CD4-positive, alpha-beta T cell treated with Interleukin-6 at 100 ng/mL for 8 hours (primary cell): Measurements from ENCODE around the gene ZBTB17.
"Not testable (repeated sequence)": the region's sequence is repeated elsewhere in the genome, so short reads cannot be mapped to it uniquely, and the experiment has no call there.

Experiments
- DNase-seq: peaks from one replicate; pipeline ENCODE4 v3.0.0-alpha.2; 2020; ENCODE audit warnings: mixed read lengths, low spot score

ZBTB17 gene

DNA sequence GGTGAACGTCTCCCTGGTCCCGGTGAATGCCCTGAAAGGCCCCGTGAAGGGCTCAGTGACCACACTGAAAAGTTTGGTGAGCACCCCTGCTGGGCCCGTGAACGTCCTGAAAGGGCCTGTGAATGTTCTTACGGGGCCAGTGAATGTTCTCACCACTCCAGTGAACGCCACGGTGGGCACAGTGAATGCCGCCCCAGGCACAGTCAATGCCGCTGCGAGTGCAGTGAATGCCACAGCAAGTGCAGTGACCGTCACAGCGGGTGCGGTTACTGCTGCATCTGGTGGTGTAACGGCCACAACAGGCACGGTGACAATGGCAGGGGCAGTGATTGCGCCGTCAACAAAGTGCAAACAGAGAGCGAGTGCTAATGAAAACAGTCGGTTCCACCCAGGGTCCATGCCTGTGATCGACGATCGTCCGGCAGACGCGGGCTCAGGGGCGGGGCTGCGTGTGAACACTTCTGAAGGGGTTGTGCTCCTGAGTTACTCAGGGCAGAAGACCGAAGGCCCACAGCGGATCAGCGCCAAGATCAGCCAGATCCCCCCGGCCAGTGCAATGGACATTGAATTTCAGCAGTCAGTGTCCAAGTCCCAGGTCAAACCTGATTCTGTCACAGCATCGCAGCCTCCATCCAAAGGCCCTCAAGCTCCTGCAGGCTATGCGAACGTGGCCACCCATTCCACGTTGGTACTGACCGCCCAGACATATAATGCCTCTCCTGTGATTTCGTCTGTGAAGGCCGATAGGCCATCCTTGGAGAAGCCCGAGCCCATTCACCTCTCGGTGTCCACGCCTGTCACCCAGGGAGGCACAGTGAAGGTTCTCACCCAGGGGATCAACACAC, 41.5 kb downstream of the ZBTB17 start:
- DNase-seq: no peak

DNA sequence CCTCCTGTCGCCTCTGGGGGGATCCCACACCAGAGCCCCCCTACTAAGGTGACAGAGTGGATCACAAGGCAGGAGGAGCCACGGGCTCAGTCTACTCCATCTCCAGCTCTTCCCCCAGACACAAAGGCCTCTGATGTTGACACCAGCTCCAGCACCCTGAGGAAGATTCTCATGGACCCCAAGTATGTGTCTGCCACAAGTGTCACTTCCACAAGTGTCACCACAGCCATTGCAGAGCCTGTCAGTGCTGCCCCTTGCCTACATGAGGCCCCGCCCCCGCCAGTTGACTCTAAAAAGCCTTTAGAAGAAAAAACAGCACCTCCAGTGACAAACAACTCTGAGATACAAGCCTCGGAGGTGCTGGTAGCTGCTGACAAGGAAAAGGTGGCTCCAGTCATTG, 42.2 kb downstream of the ZBTB17 start:
- no peak for DNase-seq

DNA sequence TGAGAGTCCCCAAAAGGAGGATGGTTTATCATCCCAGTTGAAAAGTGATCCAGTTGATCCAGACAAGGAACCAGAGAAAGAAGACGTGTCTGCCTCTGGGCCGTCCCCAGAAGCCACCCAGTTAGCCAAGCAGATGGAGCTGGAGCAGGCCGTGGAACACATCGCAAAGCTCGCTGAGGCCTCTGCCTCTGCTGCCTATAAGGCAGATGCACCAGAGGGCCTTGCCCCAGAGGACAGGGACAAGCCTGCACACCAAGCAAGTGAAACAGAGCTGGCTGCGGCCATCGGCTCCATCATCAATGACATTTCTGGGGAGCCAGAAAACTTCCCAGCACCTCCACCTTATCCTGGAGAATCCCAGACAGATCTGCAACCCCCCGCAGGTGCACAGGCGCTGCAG, 43.3 kb downstream of the ZBTB17 start:
- no peak for DNase-seq

DNA sequence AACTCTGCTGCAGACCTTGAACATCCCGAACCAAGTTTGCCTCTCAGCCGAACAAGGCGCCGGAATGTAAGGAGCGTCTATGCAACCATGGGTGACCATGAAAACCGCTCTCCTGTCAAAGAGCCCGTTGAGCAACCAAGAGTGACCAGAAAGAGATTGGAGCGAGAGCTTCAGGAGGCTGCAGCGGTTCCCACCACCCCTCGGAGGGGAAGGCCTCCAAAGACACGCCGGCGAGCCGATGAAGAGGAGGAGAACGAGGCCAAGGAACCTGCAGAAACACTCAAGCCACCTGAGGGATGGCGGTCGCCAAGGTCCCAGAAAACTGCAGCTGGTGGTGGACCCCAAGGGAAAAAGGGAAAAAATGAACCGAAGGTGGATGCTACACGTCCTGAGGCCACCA, 44.0 kb downstream of the ZBTB17 start:
- no peak for DNase-seq

DNA sequence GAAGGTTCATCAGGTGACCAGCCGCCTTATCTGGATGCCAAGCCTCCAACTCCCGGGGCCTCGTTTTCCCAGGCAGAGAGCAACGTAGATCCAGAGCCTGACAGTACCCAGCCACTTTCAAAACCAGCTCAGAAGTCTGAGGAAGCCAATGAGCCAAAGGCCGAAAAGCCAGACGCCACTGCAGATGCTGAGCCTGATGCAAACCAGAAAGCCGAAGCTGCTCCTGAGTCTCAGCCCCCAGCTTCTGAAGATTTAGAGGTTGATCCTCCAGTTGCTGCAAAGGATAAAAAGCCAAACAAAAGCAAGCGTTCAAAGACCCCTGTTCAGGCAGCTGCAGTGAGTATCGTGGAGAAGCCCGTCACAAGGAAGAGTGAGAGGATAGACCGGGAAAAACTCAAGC, 44.5 kb downstream of the ZBTB17 start:
- no peak for DNase-seq

DNA sequence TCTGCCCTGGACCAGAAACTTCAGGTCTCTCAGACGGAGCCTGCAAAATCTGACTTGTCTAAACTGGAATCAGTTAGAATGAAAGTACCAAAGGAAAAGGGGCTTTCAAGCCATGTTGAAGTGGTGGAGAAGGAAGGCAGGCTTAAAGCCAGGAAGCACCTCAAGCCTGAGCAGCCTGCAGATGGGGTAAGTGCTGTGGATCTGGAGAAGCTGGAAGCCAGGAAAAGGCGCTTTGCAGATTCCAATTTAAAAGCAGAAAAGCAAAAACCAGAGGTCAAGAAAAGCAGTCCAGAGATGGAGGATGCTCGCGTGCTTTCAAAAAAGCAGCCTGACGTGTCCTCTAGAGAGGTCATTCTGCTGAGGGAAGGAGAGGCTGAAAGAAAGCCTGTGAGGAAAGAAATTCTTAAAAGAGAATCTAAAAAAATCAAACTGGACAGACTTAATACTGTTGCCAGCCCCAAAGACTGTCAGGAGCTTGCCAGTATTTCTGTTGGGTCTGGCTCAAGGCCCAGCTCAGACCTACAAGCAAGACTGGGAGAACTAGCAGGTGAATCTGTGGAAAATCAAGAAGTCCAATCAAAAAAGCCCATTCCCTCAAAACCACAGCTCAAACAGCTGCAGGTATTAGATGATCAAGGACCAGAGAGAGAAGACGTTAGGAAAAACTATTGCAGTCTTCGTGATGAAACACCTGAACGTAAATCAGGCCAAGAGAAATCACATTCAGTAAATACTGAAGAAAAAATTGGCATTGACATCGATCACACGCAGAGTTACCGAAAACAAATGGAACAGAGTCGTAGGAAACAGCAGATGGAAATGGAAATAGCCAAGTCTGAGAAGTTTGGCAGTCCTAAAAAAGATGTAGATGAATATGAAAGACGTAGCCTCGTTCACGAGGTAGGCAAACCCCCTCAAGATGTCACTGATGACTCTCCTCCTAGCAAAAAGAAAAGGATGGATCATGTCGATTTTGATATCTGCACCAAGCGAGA, 46.6 kb downstream of the ZBTB17 start:
- DNase-seq: no peak

DNA sequence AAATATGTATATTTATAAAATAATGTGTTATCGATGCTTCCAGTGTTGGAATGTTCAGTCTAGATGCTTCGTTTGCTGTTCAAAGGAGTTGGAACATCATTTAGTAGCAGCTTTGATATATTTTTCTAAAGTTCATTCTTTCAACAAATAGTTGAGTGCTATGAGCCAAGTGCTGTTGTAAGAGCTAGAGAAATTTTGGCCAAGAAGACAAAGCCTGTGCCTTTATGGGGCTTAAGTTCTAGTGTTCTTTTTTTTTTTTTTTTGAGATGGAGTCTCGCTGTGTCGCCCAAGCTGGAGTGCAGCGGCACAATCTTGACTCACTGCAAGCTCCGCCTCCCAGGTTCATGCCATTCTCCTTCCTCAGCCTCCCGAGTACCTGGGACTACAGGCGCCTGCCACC, 49.5 kb downstream of the ZBTB17 start:
- DNase-seq: not testable (repeated sequence)

DNA sequence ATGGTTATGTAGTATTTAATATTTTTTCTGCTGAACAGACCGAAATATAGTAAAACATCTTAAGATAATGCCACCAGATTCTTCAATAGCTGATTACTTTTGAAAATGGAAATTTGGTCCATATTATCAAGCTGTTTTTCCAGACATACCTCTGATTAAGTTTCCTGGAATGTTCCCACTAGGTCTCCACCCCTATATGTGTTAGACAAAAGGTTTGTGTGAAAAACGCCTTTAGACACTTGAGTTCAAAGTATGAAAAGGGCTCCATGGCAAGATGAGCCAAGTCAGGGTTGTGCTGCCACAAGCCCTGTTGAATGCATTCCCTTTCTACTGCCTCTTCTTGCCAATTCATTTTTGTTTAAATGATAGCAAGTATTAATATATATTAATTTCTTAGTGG, 52.7 kb downstream of the ZBTB17 start:
- DNase-seq: no peak

DNA sequence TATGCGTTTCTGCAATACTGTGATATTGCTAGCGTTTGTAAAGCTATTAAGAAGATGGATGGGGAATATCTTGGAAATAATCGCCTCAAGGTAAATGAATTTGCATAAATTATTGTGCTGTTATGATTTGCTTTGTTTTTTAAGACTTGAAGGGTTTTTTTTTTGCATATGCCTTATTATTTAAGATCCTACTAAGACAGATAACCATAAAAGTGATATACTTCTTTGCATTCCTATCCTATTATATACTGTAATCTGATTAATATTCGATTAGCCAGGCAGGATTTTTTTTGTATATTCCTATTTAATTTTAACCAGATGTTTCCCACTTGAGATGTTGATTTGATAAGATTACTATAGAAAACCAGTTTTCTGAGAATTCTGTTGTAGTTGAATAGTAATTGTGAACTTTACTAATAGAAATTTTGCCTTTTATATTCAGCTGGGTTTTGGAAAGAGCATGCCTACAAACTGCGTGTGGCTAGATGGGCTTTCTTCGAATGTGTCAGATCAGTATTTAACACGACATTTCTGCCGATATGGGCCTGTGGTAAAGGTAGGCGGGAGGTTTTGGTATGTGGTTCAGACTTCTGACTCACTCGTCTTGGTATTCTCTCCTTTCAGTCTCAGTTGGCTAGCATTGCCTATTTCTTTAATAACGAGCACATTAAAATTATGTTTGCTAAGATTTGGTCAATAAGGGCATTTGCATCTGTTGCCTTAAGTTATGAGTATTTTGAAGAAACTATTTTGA, 56.8 kb downstream of the ZBTB17 start:
- DNase-seq: peak; percentile 50

DNA sequence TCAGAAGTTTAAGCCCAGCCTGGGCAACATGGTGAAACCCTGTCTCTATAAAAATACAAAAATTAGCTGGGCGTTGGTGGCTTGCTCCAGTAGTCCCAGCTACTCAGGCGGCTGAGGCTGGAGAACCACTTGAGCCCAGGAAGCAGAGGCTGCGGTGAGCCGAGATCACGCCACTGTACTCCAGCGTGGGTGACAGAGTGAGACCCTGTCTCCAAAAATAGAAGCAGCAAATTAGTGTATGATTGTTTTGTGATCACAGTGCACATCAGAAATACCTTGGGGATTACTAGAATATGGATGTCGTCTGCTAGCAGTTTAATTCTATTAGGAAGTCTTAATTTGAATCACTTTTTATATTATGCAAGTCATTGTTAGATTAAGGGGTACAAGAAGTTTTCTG, 59.0 kb downstream of the ZBTB17 start:
- no peak for DNase-seq

DNA sequence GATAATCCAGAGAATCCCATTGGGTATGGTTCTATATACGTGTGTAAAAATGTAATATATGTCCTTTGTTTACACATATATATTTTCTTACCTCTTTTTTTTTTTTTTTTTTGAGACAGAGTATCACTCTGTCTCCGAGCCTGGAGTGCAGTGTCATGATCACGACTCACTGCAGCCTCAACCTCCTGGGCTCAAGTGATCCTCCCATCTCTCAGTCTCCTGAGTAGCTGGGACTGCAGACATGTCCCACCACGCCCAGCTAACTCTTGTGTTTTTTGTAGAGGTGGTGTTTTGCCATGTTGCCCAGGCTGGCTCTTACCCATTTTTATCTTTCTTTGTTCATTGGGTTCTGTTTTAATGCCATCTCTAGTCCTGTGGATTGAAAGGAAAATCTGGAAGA, 59.5 kb downstream of the ZBTB17 start:
- DNase-seq: no peak

DNA sequence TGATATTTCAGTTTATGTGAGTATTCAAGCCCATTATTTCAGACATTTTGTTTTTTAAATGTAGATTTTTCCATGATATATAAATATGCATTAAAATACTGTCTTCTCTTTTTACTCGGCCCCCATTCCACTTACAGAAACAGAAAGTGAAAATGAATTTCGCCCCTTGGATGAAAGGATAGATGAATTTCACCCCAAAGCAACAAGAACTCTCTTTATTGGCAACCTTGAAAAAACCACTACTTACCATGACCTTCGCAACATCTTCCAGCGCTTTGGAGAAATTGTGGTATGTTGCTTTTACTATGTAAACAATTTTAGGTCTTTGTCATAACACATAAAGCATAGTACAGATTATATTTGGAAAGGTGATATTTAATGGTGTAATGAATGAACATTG, 59.9 kb downstream of the ZBTB17 start:
- no peak for DNase-seq

DNA sequence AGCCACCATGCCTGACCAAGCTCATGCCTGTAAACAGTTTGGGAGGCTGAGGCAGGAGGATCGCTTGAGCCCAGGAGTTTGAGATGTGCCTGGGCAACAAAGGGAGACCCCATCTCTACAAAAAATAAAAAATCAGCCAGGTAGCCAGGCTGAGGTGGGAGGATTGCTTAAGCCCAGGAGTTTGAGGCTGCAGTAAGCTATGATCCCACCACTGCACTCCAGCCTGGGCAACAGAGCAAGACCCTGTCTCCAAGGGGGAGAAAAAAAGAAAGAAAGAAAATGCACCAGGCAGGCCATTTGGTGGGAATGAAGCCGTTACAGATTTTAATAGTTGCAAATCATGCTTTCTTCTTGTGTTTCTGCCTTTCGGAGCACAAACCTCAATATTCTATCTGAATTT, 62.3 kb downstream of the ZBTB17 start:
- not testable (repeated sequence) for DNase-seq

DNA sequence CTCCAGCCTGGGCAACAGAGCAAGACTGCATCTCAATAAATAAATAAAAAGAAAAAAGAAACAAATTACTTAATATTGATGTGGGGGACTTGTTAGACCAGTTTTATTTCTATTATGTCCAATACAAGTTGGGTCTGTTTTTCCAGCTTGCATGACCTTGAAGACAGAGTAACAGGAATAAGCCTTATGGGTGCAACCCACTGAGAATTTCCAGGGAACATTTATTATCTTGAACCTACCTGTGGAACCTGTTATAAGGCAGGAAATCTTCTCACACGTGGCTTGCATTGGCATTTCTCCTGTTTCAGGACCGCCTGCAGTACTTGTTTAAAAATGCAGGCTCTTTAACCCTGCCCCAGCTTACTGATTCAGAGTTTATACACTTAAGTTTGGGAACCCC, 64.0 kb downstream of the ZBTB17 start:
- DNase-seq: no peak

DNA sequence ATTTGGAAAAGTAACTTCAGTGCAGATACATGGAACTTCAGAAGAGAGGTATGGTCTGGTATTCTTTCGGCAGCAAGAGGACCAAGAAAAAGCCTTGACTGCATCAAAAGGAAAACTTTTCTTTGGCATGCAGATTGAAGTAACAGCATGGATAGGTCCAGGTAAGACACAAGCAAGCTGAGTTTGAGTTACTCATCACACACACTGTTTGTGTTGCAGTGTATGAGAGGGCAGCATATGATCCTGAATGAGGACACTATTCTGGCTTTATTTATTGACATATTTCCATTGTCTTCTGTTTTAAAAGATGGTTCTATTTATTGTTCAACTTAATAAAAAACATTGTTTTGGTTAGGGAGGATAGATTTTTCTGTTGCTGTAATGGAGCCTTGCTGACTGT, 64.8 kb downstream of the ZBTB17 start:
- no peak for DNase-seq

DNA sequence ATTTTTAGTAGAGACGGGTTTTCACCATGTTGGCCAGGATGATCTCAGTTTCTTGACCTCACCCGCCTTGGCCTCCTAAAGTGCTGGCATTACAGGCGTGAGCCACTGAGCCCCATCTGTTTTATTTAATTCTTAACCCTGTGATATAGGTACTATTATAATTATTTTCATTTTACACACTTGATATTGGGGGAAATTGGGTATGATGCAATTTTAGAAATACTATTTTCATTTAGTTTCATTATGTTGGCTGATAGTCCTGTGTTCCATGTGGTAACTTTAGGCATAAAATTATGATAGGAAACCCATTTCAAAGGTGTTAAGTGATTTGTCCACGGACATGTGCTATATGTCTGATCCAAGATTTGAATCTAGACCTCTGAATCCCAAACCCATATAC, 67.3 kb downstream of the ZBTB17 start:
- no peak for DNase-seq

DNA sequence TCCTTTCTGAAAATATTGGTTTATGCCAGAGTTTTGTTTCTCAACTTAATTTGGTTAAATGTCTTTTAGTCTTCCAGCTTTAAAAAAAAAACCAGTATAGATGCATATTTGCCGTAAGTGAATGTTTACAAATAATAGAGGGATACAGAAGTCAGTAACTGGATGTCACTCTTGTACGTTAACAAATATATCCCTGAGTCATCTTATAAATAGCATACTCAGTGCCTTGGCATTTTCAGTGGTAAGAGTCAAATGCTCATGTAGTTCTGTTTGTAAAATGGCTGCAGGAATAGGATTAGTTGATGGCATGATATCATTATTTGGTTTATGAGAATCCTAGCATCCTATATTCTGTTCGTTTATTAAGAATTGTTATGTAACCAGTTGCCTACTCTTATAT, 73.0 kb downstream of the ZBTB17 start:
- DNase-seq: no peak

DNA sequence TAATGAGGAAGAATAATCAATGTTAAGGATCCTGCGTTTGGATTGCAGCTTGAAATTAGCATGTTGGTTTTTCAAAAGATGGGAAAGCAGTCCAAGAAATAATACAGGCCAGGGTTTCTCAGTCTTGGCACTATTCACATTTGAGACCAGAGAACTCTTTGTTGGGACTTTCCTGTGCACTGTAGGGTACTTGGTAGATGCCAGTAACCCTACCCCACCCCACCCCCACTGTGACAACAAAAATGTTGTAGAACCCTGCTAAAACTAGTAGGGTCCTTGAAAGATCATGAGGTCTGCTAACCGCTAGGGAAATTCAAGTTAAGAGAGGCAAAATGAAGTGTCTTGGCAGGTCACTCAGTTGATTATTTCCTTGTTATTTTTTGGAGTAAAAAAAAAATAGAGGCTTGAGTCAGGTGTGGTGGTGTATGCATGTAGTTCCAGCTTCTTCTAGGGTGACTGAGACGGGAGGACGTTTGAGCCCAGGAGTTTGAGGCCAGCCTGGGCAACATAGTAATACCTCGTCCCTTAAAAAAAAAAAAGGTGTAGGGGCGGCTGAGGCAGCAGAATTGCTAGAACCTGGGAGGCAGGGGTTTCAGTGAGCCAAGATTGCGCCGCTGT, 75.1 kb downstream of the ZBTB17 start:
- DNase-seq: no peak

DNA sequence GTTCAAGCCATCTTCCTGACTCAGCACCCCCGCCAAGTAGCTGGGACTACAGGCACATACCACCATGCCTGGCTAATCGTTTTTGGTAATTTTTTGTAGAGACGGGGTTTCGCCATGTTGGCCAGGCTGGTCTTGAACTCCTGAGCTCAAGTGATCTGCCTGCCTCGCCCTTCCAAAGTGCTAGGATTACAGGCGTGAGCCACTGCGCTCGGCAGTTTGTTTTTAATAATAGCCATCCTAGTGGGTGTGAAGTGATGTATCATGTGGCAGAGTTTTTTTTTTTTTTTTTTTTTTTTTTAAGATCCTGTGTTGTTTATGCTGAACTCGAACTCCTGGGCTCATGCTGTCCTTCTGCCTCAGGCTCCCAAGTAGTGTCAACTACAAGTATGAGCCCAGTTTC, 76.6 kb downstream of the ZBTB17 start:
- no peak for DNase-seq

DNA sequence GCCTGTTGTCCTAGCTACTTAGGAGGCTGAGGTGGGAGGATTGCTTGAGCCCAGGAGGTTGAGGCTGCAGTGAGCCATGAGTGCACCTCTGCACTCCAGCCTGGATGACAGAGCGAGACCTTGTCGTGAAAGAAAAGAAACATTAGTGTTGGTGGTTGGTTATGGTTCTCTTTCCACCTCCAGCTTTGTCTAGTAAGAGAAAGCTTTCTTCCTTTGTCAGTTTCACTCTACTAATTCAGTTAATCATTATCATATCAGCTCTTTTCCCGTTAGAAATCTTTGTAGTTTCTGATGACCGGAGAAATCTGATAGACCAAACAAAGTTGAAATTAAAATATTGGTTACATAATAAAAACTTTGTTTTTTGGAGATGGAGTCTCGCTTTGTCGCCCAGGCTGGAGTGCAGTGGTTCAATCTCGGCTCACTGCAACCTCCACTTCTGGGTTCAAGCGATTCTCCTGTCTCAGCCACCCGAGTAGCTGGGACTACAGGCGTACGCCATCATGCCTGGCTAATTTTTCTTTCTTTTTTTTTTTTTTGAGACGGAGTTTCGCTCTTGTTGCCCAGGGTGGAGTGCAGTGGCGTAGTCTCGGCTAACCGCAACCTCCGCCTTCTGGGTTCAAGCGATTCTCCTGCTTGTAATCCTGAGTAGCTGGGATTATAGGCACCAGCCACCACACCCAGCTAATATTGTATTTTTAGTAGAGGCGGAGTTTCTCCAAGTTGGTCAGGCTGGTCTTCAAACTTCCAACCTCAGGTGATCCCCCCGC, 78.9 kb downstream of the ZBTB17 start:
- DNase-seq: not testable (repeated sequence)

DNA sequence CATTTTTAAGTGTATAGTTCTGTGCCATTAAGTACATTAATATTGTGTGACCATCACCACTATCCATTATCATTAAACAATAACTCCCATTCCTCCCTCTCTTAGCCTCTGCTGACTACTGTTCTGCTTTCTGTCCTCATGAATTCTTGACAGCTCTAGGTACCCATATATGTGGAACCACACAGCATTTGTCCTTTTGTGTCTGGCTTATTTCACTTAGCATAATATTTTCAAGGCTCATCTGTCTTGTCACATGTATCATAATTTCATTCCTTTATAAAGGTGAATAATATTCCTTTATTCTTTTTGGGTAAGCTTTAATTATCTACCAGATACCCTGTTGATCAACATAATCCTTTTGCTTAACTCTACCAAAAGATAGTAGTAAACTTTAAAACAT, 80.7 kb downstream of the ZBTB17 start:
- no peak for DNase-seq
